Measurements from ENCODE around the gene ADGB.

- TF ChIP-seq CTCF (IDR thresholded peaks at IDR 0.05; ENCODE audit: insufficient read depth, low read length, poor library complexity, severe bottlenecking) = no peak
- TF ChIP-seq EZH2phosphoT487 (conservative IDR thresholded peaks at IDR 0.05; ENCODE audit: low read length) = no peak
These were observed 260.4 kb downstream of the ADGB start for GRCh38 chr6:146859206-146859605.
